HCT116 (cell line): Measurements from ENCODE around the gene CTU2.

Experiments
- CEBPB ChIP-seq: IDR thresholded peaks from 2 replicates; pipeline ENCODE4 v1.6.1; 2012; ENCODE audit warnings: low read depth
- ELF1 ChIP-seq: IDR thresholded peaks from 2 replicates; pipeline ENCODE4 v1.6.1; 2012; ENCODE audit warnings: low read depth, borderline replicate concordance
- EZH2 ChIP-seq: fragments of 200-600 bp; sonication (generic); IDR thresholded peaks from 2 replicates; pipeline ENCODE4 v1.6.1; 2017; ENCODE audit warnings: antibody characterized with exemption, mixed run types
- POLR2AphosphoS5 ChIP-seq: IDR thresholded peaks from 2 replicates; pipeline ENCODE4 v1.6.1; 2011; ENCODE audit warnings: mild to moderate bottlenecking, low read depth, low read length, moderate library complexity
- RAD21 ChIP-seq: IDR thresholded peaks from 2 replicates; pipeline ENCODE4 v1.6.1; 2012; ENCODE audit warnings: low read depth, mild to moderate bottlenecking
- TF ChIP-seq, protein P1 (sequence below), 3 experiments: fragments of 200-600 bp in 1 of 3; sonication (generic) in 1 of 3; IDR thresholded peaks in 2 of 3; conservative IDR thresholded peaks in 1 of 3; 2 replicates each; pipeline ENCODE4 v1.5.1; 2012 to 2017; ENCODE audit warnings: low read depth in 2 of 3, low read length in 2 of 3, antibody characterized with exemption in 1 of 3, borderline replicate concordance in 1 of 3, control low read depth in 1 of 3, mild to moderate bottlenecking in 1 of 3, mixed read lengths in 1 of 3, mixed run types in 1 of 3, moderate library complexity in 1 of 3; ENCODE audit not compliant: insufficient read depth in 1 of 3

GRCh38 chr16:88698646-88699045, 7.7 kb upstream of the CTU2 start:
- TF ChIP-seq, protein P1, sequence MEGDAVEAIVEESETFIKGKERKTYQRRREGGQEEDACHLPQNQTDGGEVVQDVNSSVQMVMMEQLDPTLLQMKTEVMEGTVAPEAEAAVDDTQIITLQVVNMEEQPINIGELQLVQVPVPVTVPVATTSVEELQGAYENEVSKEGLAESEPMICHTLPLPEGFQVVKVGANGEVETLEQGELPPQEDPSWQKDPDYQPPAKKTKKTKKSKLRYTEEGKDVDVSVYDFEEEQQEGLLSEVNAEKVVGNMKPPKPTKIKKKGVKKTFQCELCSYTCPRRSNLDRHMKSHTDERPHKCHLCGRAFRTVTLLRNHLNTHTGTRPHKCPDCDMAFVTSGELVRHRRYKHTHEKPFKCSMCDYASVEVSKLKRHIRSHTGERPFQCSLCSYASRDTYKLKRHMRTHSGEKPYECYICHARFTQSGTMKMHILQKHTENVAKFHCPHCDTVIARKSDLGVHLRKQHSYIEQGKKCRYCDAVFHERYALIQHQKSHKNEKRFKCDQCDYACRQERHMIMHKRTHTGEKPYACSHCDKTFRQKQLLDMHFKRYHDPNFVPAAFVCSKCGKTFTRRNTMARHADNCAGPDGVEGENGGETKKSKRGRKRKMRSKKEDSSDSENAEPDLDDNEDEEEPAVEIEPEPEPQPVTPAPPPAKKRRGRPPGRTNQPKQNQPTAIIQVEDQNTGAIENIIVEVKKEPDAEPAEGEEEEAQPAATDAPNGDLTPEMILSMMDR (IDR thresholded peaks at IDR 0.05 in 2 of 3, conservative IDR thresholded peaks at IDR 0.05 in 1 of 3; ENCODE audit: borderline replicate concordance in 1 of 3, insufficient read depth in 1 of 3, low read depth in 2 of 3, low read length in 2 of 3) = no peak
- TF ChIP-seq EZH2 (no peak), ELF1 (no peak), RAD21 (no peak), CEBPB (no peak), POLR2AphosphoS5 (no peak)
